Left colon (tissue), 2 donors: ENCODE results near the gene ING4. TPM values are rescaled to one million over a fixed set of nuclear protein-coding genes. Genes with fewer than 3 reads are reported as not detected.
A peak's percentile ranks its signal among the peaks of the same experiment; 100 is the strongest.

Source experiments
- ATAC-seq: fragments of 200-7000 bp; cut with Tn5 transposase; one replicate; pipeline ENCODE4 v1.9.1; 2020; ENCODE audit warnings: mild to moderate bottlenecking, moderate library complexity
- DNase-seq, 2 donors: peaks; one replicate each; pipeline ENCODE4 v3.0.0-alpha.2; 2020
- intact Hi-C, 2 donors: fragments of 100-400 bp; cut with DNase I in 1 of 2; cut with micrococcal nuclease in 1 of 2; formaldehyde crosslinking; loops; one replicate each; pipeline versions ENCODE4 v1.11.2 to v1.14.0; 2022; cut with DNase I, micrococcal nuclease
- total RNA-seq, 2 donors: library from RNA; stranded (reverse); fragmentation: NEBNext Ultra II Directional; extraction: Animal tissue kit (Norgen Biotek cat#: 25700); gene quantifications; one replicate each; pipeline ENCODE4 v1.2.1, GENCODE V29; 2021
- donor health status: DM: no; HTN: no; CAD: no.
- donor health status: DM: yes; HTN: yes; CAD: no.

Gene ING4
- total RNA-seq, 2 donors from 2014 or later: 23.6 to 38.9 TPM

GRCh38 chr12:6643569-6644256 lies 19.2 kb downstream of the ING4 start:
- ATAC-seq: no peak
- no peak for DNase-seq
- intact Hi-C loops: no loop called here

DNA sequence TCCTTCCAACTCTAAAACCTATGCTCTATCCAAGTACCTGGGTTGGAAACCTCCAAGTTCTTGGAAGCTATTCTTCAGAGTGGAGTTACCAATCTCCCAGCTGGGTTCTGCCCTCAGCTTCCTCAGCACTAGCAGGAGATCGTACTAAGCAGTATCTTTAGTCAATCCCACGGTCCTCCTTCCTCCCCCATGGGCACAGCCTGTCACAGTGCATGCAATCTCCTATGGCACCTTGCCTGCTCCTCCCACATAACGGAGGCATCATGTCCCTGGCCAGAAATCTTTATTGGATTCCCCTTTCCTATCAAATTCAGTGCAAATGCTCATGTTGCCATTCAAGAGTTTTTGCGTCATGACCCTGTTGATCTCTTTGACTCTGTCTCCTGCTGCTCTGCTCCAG lies 21.8 kb downstream of the ING4 start:
- no peak for ATAC-seq
- no peak for DNase-seq
- intact Hi-C loops: no loop called here

GRCh38 chr12:6640497-6640896 lies 22.4 kb downstream of the ING4 start:
- intact Hi-C loops: no loop called here
- no peak for DNase-seq

DNA sequence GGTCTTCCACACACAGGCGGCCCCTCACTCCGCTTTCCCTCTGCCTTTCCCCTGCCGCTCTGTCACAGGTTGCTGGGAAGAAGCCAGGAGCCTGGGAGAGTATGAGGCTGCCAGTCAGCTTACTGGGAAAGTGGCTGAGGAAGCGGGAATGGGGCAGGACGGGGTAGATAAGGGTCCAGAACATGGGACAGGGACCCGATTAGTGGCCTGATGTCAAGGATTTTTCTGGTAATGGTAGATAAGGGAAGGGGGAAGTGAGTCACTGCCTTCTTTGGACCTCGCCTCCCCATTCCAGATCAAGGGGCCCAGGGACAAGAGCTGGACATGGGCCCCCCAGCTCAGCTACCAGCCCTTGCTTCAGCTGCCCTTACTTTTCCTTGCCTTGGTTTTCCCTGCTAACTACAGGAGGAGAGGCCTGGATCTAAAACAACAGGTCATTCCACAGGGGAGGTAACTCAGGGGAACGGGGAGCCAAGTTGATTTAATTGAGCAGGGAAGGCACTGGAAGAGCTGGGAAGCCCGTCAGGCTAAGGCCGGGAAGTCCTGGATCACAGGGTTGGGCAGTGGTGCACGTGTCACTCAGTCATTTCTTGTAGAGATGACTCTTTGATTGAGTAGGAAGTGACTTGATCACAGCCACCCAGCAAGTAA lies 23.6 kb downstream of the ING4 start:
- intact Hi-C loops: no loop called here
- ATAC-seq (no peak), DNase-seq (no peak)

More at GRCh38 chr12:6640497-6640896, 22.4 kb downstream of the ING4 start:
- no peak for ATAC-seq

DNA sequence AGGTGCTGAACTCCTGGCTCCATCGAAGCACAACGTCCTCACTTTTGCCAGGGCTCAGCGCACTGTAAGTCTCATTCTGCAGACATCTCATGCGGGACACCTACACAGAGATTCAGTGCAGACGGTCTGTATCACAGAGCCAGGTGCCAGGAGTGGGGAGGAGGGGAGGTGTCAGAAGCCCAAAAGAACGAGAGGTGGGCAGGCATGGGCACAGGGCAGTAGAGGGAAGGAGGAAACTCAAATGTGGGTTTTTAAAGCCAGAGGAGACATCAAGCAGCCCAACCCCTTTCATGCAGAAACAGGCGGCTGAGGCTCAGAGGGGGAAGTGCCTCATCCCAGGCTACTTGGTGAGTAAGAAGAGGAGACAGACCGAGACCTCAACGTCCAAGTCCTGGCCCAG lies 24.6 kb downstream of the ING4 start:
- ATAC-seq: no peak
- no peak for DNase-seq
- intact Hi-C loops: no loop called here

GRCh38 chr12:6635856-6636531 lies 26.9 kb downstream of the ING4 start, which contains the start of gene LPAR5:
TSS of gene LPAR5 (minus strand) at chr12:6635959. CDS start at chr12:6621248, 14,711 bp downstream.
- intact Hi-C loops: no loop called here
- peak; percentile 90 to 94 for DNase-seq
- ATAC-seq: peak; percentile 86

GRCh38 chr12:6635375-6635855 lies 27.5 kb downstream of the ING4 start:
- ATAC-seq (peak; percentile 12), DNase-seq (peak in 1 of 2 donors; percentile 38)
- intact Hi-C loops: no loop called here

GRCh38 chr12:6632026-6632983 lies 30.6 kb downstream of the ING4 start:
- peak; percentile 6 for ATAC-seq
- peak; percentile 54 to 59 for DNase-seq
- intact Hi-C loops: no loop called here

GRCh38 chr12:6631549-6631961 lies 31.4 kb downstream of the ING4 start:
- DNase-seq: peak; percentile 83 to 87
- peak; percentile 79 for ATAC-seq
- intact Hi-C loops: no loop called here

DNA sequence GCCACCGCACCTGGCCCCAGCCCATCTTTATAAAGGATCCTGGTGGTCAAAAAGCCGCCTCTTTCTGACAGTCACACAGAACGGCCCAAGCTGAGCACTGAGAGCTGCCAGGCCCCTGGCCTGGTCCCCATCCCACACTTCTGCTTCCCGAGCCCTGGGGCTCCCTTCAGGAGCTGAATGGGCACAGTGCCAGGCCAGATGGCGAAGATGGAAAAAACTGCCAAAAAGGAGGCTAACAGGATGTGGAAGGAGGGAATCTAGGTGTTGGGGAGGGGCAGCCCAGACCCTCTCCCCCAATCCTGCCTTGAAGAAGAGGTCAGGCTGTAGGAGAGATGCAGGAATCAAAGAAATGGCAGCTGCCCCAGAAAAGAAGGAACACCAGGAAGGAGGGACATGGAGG lies 32.2 kb downstream of the ING4 start:
- intact Hi-C loops: no loop called here
- DNase-seq (peak in 1 of 2 donors; percentile 39), ATAC-seq (no peak)

GRCh38 chr12:6627616-6628015 lies 35.3 kb downstream of the ING4 start:
- no peak for DNase-seq
- no peak for ATAC-seq
- intact Hi-C loops: no loop called here

GRCh38 chr12:6626654-6627283 lies 36.1 kb downstream of the ING4 start:
- DNase-seq: no peak
- no peak for ATAC-seq
- intact Hi-C loops: no loop called here

DNA sequence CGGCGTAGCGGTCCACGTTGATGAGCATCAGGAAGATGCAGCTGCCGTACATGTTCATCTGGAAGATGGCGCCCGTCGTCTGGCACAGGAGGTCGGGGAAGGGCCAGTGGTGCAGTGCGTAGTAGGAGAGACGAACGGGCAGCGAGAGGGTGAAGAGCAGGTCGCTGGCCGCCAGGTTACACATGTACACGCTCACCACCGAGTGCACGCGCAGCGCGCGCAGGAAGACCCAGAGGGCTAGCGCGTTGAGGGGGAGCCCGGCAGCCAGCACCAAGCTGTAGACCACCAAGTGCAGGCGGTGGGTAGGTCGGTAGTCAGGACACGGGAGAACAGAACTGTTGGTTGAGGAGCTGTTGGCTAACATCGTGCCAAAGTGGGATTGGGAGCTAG lies 42.0 kb downstream of the ING4 start:
- ATAC-seq (no peak), DNase-seq (no peak)

GRCh38 chr12:6620137-6620884 lies 42.6 kb downstream of the ING4 start:
- DNase-seq (no peak), ATAC-seq (no peak)
- intact Hi-C loops: no loop called here

More for the DNA sequence above, 42.0 kb downstream of the ING4 start:
- intact Hi-C loops: no loop called here

DNA sequence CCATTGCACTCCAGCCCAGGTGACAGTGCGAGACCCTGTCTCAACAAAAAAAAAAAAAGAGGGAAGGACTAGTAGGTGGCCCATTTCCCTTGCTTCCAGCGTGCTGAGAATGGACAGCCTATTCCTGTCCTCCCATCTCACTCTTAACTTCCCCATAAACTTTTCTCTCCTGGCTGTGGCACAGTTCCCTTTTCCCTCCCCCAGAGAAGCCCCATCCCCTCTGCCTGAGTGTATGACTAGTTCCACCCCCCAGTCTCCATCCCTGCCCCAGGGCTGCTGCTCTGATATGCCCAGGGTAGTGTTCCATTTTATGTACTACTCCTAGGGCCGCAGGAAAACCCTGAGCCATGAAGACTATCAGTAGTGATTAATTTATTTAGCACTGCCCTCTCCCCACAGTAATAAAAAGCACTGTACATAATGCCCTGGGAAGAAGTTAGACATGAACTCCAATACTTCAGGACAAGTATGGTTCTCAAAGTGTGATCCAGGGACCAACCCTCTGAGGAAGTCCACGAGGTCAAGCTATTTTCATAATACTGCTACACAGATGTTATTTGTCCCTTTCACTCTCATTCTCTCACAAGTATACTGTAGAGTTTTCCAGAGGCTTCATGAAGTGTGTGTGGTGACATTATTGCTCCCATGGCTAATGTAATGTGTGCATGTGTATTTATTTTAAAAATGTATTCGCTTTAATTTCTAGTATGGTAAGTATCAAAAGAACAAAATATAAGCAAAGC lies 44.3 kb downstream of the ING4 start:
- no peak for ATAC-seq
- intact Hi-C loops: no loop called here
- no peak for DNase-seq

- intact Hi-C loops: no loop called here
- no peak for DNase-seq
- no peak for ATAC-seq
These were observed 47.1 kb downstream of the ING4 start for GRCh38 chr12:6615802-6616201.
